ENCODE measurements around the gene IDUA. TPM values are rescaled to one million over a fixed set of nuclear protein-coding genes. Genes with fewer than 3 reads are reported as not detected.

Gene IDUA
- total RNA-seq, 1 donor from 2014 or later = 9.0 TPM

- Histone ChIP-seq H3K27ac (replicated peaks) (no peak overlapping the region), H3K36me3 (peaks cover 54% of the 10 kb centered on the region), H3K4me3 (no peak overlapping the region), H3K4me1 (no peaks in the 10 kb centered on the region), H3K27me3 (ENCODE audit: low read depth) (no peaks in the 10 kb centered on the region), H3K9me3 (replicated peaks) (no peaks in the 10 kb centered on the region)
- intact Hi-C loops (cut with micrococcal nuclease) = no loop called here
- TF ChIP-seq CTCF (IDR thresholded peaks at IDR 0.05; ENCODE audit: borderline replicate concordance) = no peak
- DNase-seq = no peak
Observed at GRCh38 chr4:958314-958665, 28.6 kb upstream of the IDUA start.

- H3K4me3 ChIP-seq = no peak overlapping the region
- H3K9me3 ChIP-seq (replicated peaks) = no peaks in the 10 kb centered on the region
- no peak for TF ChIP-seq CTCF (IDR thresholded peaks at IDR 0.05; ENCODE audit: borderline replicate concordance)
- H3K4me1 ChIP-seq = no peaks in the 10 kb centered on the region
- H3K36me3 ChIP-seq = peaks cover 49% of the 10 kb centered on the region
- H3K27ac ChIP-seq (replicated peaks) = no peak overlapping the region
- DNase-seq = no peak
- intact Hi-C loops (cut with micrococcal nuclease) = no loop called here
- no peaks in the 10 kb centered on the region for H3K27me3 ChIP-seq (ENCODE audit: low read depth)
Observed at GRCh38 chr4:958696-959337, 28.0 kb upstream of the IDUA start.

GRCh38 chr4:959338-960139, 27.3 kb upstream of the IDUA start:
- no peak overlapping the region for H3K4me3 ChIP-seq
- no peak overlapping the region for H3K27ac ChIP-seq (replicated peaks)
- TF ChIP-seq CTCF (IDR thresholded peaks at IDR 0.05; ENCODE audit: borderline replicate concordance) = no peak
- no peaks in the 10 kb centered on the region for H3K27me3 ChIP-seq (ENCODE audit: low read depth)
- DNase-seq = no peak
- H3K9me3 ChIP-seq (replicated peaks) = no peaks in the 10 kb centered on the region
- no peaks in the 10 kb centered on the region for H3K4me1 ChIP-seq
- intact Hi-C loops (cut with micrococcal nuclease) = no loop called here
- peaks cover 42% of the 10 kb centered on the region for H3K36me3 ChIP-seq

GRCh38 chr4:960140-960635, 26.7 kb upstream of the IDUA start:
- Histone ChIP-seq H3K27ac (replicated peaks) (no peak overlapping the region), H3K4me3 (no peak overlapping the region), H3K27me3 (ENCODE audit: low read depth) (no peaks in the 10 kb centered on the region), H3K4me1 (no peaks in the 10 kb centered on the region), H3K36me3 (peaks cover 40% of the 10 kb centered on the region), H3K9me3 (replicated peaks) (no peaks in the 10 kb centered on the region)
- no peak for DNase-seq
- intact Hi-C loops (cut with micrococcal nuclease) = no loop called here
- no peak for TF ChIP-seq CTCF (IDR thresholded peaks at IDR 0.05; ENCODE audit: borderline replicate concordance)

GRCh38 chr4:960636-961350, 26.1 kb upstream of the IDUA start:
- no peaks in the 10 kb centered on the region for H3K9me3 ChIP-seq (replicated peaks)
- H3K36me3 ChIP-seq = peaks cover 41% of the 10 kb centered on the region
- no peaks in the 10 kb centered on the region for H3K27me3 ChIP-seq (ENCODE audit: low read depth)
- TF ChIP-seq CTCF (IDR thresholded peaks at IDR 0.05; ENCODE audit: borderline replicate concordance) = no peak
- intact Hi-C loops (cut with micrococcal nuclease) = no loop called here
- no peak for DNase-seq
- no peaks in the 10 kb centered on the region for H3K4me1 ChIP-seq
- H3K27ac ChIP-seq (replicated peaks) = no peak overlapping the region
- no peak overlapping the region for H3K4me3 ChIP-seq
